SK-N-SH (cell line): ENCODE measurements around the gene ATCAY. TPM values are rescaled to one million over a fixed set of nuclear protein-coding genes. Genes with fewer than 3 reads are reported as not detected.
"Not testable (repeated sequence)": the region's sequence is repeated elsewhere in the genome, so short reads cannot be mapped to it uniquely, and the experiment has no call there.

Source experiments
- CTCF ChIA-PET: fragments of 300-600, 350-600 bp; formaldehyde crosslinking; extraction: SDS; loops from one replicate; lab custom pipeline; 2021; lab: Yijun Ruan, JAX
- POLR2A ChIA-PET: fragments of 350-600 bp; sonication (Branson Sonifier 250); formaldehyde crosslinking; extraction: SDS; loops from one replicate; lab custom pipeline; 2020; ENCODE audit warnings: antibody characterized with exemption, inconsistent platforms; lab: Yijun Ruan, JAX
- DNase-seq: peaks from one replicate; pipeline ENCODE4 v3.0.0; 2012
- H2AFZ ChIP-seq: fragments of 200-600 bp; sonication (generic); 2 replicates; pipeline ENCODE4 v1.8.1; 2016; ENCODE audit warnings: antibody characterized with exemption, mild to moderate bottlenecking, low read depth
- H3F3A ChIP-seq: fragments of 200-600 bp; sonication (generic); replicated peaks from 2 replicates; pipeline ENCODE3; 2016; ENCODE audit warnings: antibody characterized with exemption, mild to moderate bottlenecking; ENCODE audit not compliant: insufficient read depth
- H3K27ac ChIP-seq, 2 experiments: fragments of 200-500 bp in 1 of 2; fragments of 200-600 bp in 1 of 2; sonication (Bioruptor generic) in 1 of 2; sonication (generic), shearing (Covaris generic) in 1 of 2; 2 replicates each; pipeline versions ENCODE4 v1.5.1 to v1.6.1; 2014 to 2016; ENCODE audit warnings: low read depth in 2 of 2, inconsistent platforms in 1 of 2, low read length in 1 of 2, mild to moderate bottlenecking in 1 of 2, mixed read lengths in 1 of 2
- H3K27me3 ChIP-seq: fragments of 200-600 bp; sonication (generic), shearing (Covaris generic); 2 replicates; pipeline ENCODE4 v1.6.1; 2016; ENCODE audit warnings: mixed run types; ENCODE audit not compliant: insufficient read depth
- H3K36me3 ChIP-seq, 2 experiments: fragments of 200-500 bp in 1 of 2; fragments of 200-600 bp in 1 of 2; sonication (Bioruptor generic) in 1 of 2; sonication (generic) in 1 of 2; replicated peaks in 1 of 2; 2 replicates each; pipeline versions ENCODE3 to v1.5.1; 2014 to 2016; ENCODE audit warnings: low read length in 1 of 2, mild to moderate bottlenecking in 1 of 2; ENCODE audit not compliant: insufficient read depth in 2 of 2, control insufficient read depth in 1 of 2
- H3K4me1 ChIP-seq, 2 experiments: fragments of 200-500 bp in 1 of 2; fragments of 200-600 bp in 1 of 2; sonication (Bioruptor generic) in 1 of 2; sonication (generic), shearing (Covaris generic) in 1 of 2; 2 replicates each; pipeline versions ENCODE4 v1.5.1 to v1.6.1; 2014 to 2016; ENCODE audit warnings: low read depth in 1 of 2, low read length in 1 of 2, mixed run types in 1 of 2; ENCODE audit not compliant: insufficient read depth in 2 of 2, control insufficient read depth in 1 of 2
- H3K4me2 ChIP-seq: fragments of 200-600 bp; sonication (generic), shearing (Covaris generic); 2 replicates; pipeline ENCODE4 v1.6.1; 2017; ENCODE audit warnings: mixed run types
- H3K4me3 ChIP-seq, 2 experiments: fragments of 200-500 bp in 1 of 2; fragments of 200-600 bp in 1 of 2; sonication (Bioruptor generic) in 1 of 2; sonication (generic), shearing (Covaris generic) in 1 of 2; 2 replicates each; pipeline versions ENCODE4 v1.5.1 to v1.8.1; 2014 to 2016; ENCODE audit warnings: low read depth in 2 of 2, inconsistent platforms in 1 of 2, low read length in 1 of 2, mild to moderate bottlenecking in 1 of 2, mixed read lengths in 1 of 2, moderate library complexity in 1 of 2
- H3K79me2 ChIP-seq: fragments of 200-600 bp; sonication (generic); 2 replicates; pipeline ENCODE4 v1.8.1; 2017; ENCODE audit warnings: mild to moderate bottlenecking; ENCODE audit not compliant: insufficient read depth
- H3K9ac ChIP-seq: fragments of 200-600 bp; sonication (generic); 2 replicates; pipeline ENCODE4 v1.6.1; 2017; ENCODE audit warnings: mixed run types
- H3K9me2 ChIP-seq: fragments of 200-600 bp; sonication (generic); 2 replicates; pipeline ENCODE4 v1.6.1; 2017; ENCODE audit warnings: mixed run types
- H3K9me3 ChIP-seq: fragments of 200-600 bp; sonication (generic); 2 replicates; pipeline ENCODE4 v1.6.1; 2017; ENCODE audit warnings: mixed run types, mild to moderate bottlenecking, moderate library complexity
- H4K20me1 ChIP-seq: fragments of 200-600 bp; sonication (generic); 2 replicates; pipeline ENCODE4 v1.6.1; 2017; ENCODE audit warnings: mild to moderate bottlenecking, mixed run types; ENCODE audit not compliant: insufficient read depth
- EP300 ChIP-seq, 2 experiments: IDR thresholded peaks; 2 replicates each; pipeline versions ENCODE4 v1.4.0 to v1.6.1; 2012; ENCODE audit warnings: borderline replicate concordance in 1 of 2, low read depth in 1 of 2, low read length in 1 of 2
- GABPA ChIP-seq: IDR thresholded peaks from 2 replicates; pipeline ENCODE4 v1.4.0; 2012; ENCODE audit warnings: low read depth, mild to moderate bottlenecking
- JUND ChIP-seq: IDR thresholded peaks from 2 replicates; pipeline ENCODE4 v1.4.0; 2012
- NRF1 ChIP-seq: IDR thresholded peaks from 2 replicates; pipeline ENCODE4 v1.6.1; 2012; ENCODE audit warnings: low read depth, mild to moderate bottlenecking, low read length
- RAD21 ChIP-seq: IDR thresholded peaks from 2 replicates; pipeline ENCODE4 v1.6.1; 2012; ENCODE audit warnings: mild to moderate bottlenecking, low read length
- RFX5 ChIP-seq: IDR thresholded peaks from 2 replicates; pipeline ENCODE4 v1.6.1; 2012; ENCODE audit warnings: mild to moderate bottlenecking, improper control_type of control experiment, low read length
- RXRA ChIP-seq: IDR thresholded peaks from 2 replicates; pipeline ENCODE4 v1.4.0; 2012; ENCODE audit warnings: low read depth, mild to moderate bottlenecking, borderline replicate concordance
- SIN3A ChIP-seq: IDR thresholded peaks from 2 replicates; pipeline ENCODE4 v1.6.1; 2012; ENCODE audit warnings: low read depth, mild to moderate bottlenecking, low read length, moderate library complexity, borderline replicate concordance
- TCF12 ChIP-seq: IDR thresholded peaks from 2 replicates; pipeline ENCODE4 v1.4.0; 2012
- TEAD4 ChIP-seq: IDR thresholded peaks from 2 replicates; pipeline ENCODE4 v1.4.0; 2012; ENCODE audit warnings: mild to moderate bottlenecking, borderline replicate concordance; ENCODE audit not compliant: insufficient read depth
- WGBS: methylation state at CpG from one replicate; pipeline ENCODE4 v1.1.6; 2017; ENCODE audit warnings: low lambda C conversion rate; 5-methylcytosine and 5-hydroxymethylcytosine counted together
- polyA plus RNA-seq, 3 experiments: library from polyadenylated mRNA; depleted of rRNA; stranded (reverse); fragments of >200 nt; gene quantifications; 2 replicates each; pipeline ENCODE4 v1.2.3, GENCODE V29; 2012
- TF ChIP-seq, protein P1 (sequence below): IDR thresholded peaks from 2 replicates; pipeline ENCODE4 v1.4.0; 2012; ENCODE audit warnings: low read depth, borderline replicate concordance
- TF ChIP-seq, protein P2 (sequence below): fragments of 200-600 bp; sonication (generic); IDR thresholded peaks from 2 replicates; pipeline ENCODE4 v1.6.1; 2017; ENCODE audit warnings: antibody characterized with exemption, mild to moderate bottlenecking, moderate library complexity

The ATCAY gene
- polyA plus RNA-seq, 1 of the 3 experiments (the other 2 are of a cell fraction): 0.84 TPM

DNA sequence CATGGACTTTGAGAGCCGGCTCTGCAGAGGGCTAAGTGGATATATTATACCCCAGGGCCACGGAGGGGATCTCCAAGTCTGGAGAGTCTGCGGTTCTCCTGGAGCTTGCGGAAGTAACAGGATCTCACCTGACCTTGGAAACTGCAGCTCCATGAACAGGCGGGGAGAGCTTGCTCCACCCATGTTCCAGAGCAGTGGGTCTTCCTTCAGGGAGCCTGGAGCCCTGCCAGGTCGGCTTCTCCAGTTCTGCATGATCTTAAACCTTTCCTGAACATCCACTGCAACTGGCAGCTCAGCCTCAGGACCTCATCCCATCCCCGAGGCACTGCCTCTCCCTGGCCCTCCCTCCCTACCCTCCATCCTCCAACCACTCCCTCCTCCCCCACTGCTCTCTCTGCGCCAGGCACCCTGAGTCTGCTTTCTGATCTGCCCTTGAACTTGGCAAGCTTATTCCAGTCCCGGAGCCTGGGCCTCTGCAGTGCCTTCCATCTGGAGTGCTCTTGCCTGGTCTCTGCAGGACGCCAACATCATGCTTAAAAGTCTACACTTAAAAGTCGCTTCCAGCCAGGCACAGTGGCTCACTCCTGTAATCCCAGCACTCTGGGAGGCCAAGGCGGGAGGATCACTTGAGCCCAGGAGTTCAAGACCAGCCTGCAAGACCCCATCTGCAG, 13.2 kb downstream of the ATCAY start:
- H3K9ac ChIP-seq: no peak overlapping the region
- ChIA-PET POLR2A (no interaction called here), CTCF (no interaction called here)
- no peak for DNase-seq
- no peaks in the 10 kb centered on the region; the same call in 1 of the 2 replicates for H3K27me3 ChIP-seq
- TF ChIP-seq GABPA (no peak), RFX5 (no peak), TEAD4 (no peak), RAD21 (no peak), SIN3A (no peak), JUND (no peak), RXRA (no peak)
- TF ChIP-seq, protein P1, sequence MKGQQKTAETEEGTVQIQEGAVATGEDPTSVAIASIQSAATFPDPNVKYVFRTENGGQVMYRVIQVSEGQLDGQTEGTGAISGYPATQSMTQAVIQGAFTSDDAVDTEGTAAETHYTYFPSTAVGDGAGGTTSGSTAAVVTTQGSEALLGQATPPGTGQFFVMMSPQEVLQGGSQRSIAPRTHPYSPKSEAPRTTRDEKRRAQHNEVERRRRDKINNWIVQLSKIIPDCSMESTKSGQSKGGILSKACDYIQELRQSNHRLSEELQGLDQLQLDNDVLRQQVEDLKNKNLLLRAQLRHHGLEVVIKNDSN: no peak
- no peaks in the 10 kb centered on the region for H3K9me2 ChIP-seq
- H3K79me2 ChIP-seq: no peaks in the 10 kb centered on the region
- H3K9me3 ChIP-seq: no peaks in the 10 kb centered on the region
- H3K4me3 ChIP-seq: no peak overlapping the region
- no peaks in the 10 kb centered on the region for H3F3A ChIP-seq
- H3K4me1 ChIP-seq: no peaks in the 10 kb centered on the region
- H2AFZ ChIP-seq: no peak overlapping the region
- H3K36me3 ChIP-seq: no peaks in the 10 kb centered on the region
- WGBS: 69% methylated on average over 11 of the region's 12 CpGs
- H4K20me1 ChIP-seq: no peaks in the 10 kb centered on the region
- H3K27ac ChIP-seq: no peak overlapping the region
- no peak overlapping the region for H3K4me2 ChIP-seq

DNA sequence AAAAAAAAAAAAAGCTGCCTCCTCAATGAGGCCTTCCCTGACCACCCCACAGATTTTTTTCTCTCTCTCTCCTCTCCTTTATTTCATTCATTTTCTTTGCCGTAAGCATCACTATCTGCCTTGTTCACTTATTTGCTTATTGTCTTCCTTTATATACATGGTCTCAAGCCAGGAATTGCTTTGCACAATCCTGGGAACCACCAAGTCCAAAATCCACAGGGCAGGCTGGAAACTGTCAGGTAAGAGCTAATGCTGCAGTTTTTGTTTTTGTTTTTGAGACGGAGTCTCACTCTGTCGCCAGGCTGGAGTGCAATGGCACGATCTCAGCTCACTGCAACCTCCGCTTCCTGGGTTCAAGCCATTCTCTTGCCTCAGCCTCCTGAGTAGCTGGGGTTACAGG, 14.5 kb downstream of the ATCAY start:
- H3K36me3 ChIP-seq, H3K4me3 ChIP-seq, H2AFZ ChIP-seq, H3K27me3 ChIP-seq, H3K27ac ChIP-seq, H3K79me2 ChIP-seq, DNase-seq, H3K4me1 ChIP-seq, H3K9ac ChIP-seq, H4K20me1 ChIP-seq, H3K9me3 ChIP-seq, H3K4me2 ChIP-seq, H3F3A ChIP-seq, H3K9me2 ChIP-seq: not testable (repeated sequence)
- 88% methylated on average over 5 of the region's 5 CpGs for WGBS
- POLR2A ChIA-PET: interaction anchor here (1.1 kb wide), 1 partner anchor 12 kb away, joined by 3 read pairs; no protein-coding TSS in a partner anchor
- CTCF ChIA-PET: interaction anchor here (0.9 kb wide), 1 partner anchor 73 kb away, joined by 3 read pairs; no protein-coding TSS in a partner anchor

DNA sequence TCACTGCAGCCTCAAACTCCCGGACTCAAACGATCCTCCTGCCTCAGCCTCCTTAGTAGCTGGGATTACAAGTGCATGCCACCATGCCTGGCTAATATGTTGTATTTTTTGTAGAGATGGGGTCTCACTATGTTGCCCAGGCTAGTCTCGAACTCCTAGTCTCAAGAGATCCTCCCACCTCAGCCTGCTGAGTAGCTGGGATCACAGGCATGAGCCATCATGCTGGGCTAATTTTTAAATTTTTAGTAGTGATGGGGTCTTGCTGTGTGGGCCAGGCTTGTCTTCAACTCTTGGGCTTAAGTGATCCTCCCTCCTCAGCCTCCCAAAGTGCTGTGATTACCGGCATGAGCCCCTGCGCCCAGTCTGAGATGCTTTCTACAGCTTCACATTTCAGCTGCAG, 15.3 kb downstream of the ATCAY start:
- no peaks in the 10 kb centered on the region for H3K36me3 ChIP-seq
- no peaks in the 10 kb centered on the region for H3K4me1 ChIP-seq
- no peak overlapping the region for H3K27ac ChIP-seq
- H3K4me2 ChIP-seq: no peak overlapping the region
- TF ChIP-seq EP300 (IDR thresholded peaks at IDR 0.05; ENCODE audit: borderline replicate concordance in 1 of 2, low read depth in 1 of 2, low read length in 1 of 2) (no peak), RFX5 (no peak), NRF1 (no peak), RXRA (no peak), TCF12 (no peak)
- TF ChIP-seq, protein P2, sequence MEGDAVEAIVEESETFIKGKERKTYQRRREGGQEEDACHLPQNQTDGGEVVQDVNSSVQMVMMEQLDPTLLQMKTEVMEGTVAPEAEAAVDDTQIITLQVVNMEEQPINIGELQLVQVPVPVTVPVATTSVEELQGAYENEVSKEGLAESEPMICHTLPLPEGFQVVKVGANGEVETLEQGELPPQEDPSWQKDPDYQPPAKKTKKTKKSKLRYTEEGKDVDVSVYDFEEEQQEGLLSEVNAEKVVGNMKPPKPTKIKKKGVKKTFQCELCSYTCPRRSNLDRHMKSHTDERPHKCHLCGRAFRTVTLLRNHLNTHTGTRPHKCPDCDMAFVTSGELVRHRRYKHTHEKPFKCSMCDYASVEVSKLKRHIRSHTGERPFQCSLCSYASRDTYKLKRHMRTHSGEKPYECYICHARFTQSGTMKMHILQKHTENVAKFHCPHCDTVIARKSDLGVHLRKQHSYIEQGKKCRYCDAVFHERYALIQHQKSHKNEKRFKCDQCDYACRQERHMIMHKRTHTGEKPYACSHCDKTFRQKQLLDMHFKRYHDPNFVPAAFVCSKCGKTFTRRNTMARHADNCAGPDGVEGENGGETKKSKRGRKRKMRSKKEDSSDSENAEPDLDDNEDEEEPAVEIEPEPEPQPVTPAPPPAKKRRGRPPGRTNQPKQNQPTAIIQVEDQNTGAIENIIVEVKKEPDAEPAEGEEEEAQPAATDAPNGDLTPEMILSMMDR: no peak
- no peaks in the 10 kb centered on the region; the same call in 1 of the 2 replicates for H3K27me3 ChIP-seq
- 54% methylated on average over 3 of the region's 5 CpGs for WGBS
- DNase-seq: no peak
- H3F3A ChIP-seq: no peaks in the 10 kb centered on the region
- CTCF ChIA-PET: interaction anchor here (0.9 kb wide), 1 partner anchor 74 kb away, joined by 3 read pairs; no protein-coding TSS in a partner anchor
- no peak overlapping the region for H2AFZ ChIP-seq
- no peak overlapping the region for H3K9ac ChIP-seq
- no peaks in the 10 kb centered on the region for H3K79me2 ChIP-seq
- POLR2A ChIA-PET: interaction anchor here (1.1 kb wide), 1 partner anchor 13 kb away, joined by 3 read pairs; no protein-coding TSS in a partner anchor
- H3K4me3 ChIP-seq: no peak overlapping the region
- H3K9me2 ChIP-seq: no peaks in the 10 kb centered on the region
- no peaks in the 10 kb centered on the region for H3K9me3 ChIP-seq
- no peaks in the 10 kb centered on the region for H4K20me1 ChIP-seq
